HEK293 (cell line): Measurements from ENCODE around the gene GOLGA6L1.
"Not testable (repeated sequence)": the region's sequence is repeated elsewhere in the genome, so short reads cannot be mapped to it uniquely, and the experiment has no call there.

Experiments used
- PATZ1 ChIP-seq: fragments of 450-650 bp; formaldehyde crosslinking; IDR thresholded peaks from 2 replicates; pipeline ENCODE4 v1.5.1; 2016; ENCODE audit warnings: missing biosample characterization, missing genetic modification characterization
- SETDB1 ChIP-seq: IDR thresholded peaks from one replicate; pipeline ENCODE4 v1.6.1; 2017; ENCODE audit warnings: mild to moderate bottlenecking, low read length, moderate library complexity, mixed read lengths; ENCODE audit not compliant: insufficient read length
- ZBTB17 ChIP-seq: fragments of 450-650 bp; formaldehyde crosslinking; IDR thresholded peaks from 2 replicates; pipeline ENCODE4 v1.5.1; 2016; ENCODE audit warnings: missing biosample characterization, missing genetic modification characterization
- TF ChIP-seq, protein P1 (sequence below): fragments of 450-650 bp; formaldehyde crosslinking; IDR thresholded peaks from 2 replicates; pipeline ENCODE4 v1.5.1; 2016; ENCODE audit warnings: missing biosample characterization, missing genetic modification characterization

DNA sequence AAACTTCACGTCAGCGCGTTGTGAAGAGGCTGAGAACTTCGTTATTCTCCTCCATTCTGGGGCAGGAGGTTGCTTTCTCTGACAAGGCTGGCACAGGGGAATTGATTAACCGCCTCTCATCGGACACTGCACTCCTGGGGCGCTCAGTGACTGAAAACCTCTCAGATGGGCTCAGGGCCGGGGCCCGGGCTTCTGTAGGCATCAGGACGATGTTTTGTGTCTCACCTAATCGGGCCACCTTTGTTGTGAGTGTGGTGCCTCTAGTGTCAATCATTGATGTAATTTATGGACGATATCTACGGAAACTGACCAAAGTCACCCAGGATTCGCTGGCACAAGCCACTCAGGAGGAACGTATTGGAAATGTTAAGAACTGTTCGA, 43.9 kb upstream of the GOLGA6L1 start:
- not testable (repeated sequence) for TF ChIP-seq ZBTB17 (tag by site-specific recombination); PATZ1; SETDB1
- TF ChIP-seq, protein P1, sequence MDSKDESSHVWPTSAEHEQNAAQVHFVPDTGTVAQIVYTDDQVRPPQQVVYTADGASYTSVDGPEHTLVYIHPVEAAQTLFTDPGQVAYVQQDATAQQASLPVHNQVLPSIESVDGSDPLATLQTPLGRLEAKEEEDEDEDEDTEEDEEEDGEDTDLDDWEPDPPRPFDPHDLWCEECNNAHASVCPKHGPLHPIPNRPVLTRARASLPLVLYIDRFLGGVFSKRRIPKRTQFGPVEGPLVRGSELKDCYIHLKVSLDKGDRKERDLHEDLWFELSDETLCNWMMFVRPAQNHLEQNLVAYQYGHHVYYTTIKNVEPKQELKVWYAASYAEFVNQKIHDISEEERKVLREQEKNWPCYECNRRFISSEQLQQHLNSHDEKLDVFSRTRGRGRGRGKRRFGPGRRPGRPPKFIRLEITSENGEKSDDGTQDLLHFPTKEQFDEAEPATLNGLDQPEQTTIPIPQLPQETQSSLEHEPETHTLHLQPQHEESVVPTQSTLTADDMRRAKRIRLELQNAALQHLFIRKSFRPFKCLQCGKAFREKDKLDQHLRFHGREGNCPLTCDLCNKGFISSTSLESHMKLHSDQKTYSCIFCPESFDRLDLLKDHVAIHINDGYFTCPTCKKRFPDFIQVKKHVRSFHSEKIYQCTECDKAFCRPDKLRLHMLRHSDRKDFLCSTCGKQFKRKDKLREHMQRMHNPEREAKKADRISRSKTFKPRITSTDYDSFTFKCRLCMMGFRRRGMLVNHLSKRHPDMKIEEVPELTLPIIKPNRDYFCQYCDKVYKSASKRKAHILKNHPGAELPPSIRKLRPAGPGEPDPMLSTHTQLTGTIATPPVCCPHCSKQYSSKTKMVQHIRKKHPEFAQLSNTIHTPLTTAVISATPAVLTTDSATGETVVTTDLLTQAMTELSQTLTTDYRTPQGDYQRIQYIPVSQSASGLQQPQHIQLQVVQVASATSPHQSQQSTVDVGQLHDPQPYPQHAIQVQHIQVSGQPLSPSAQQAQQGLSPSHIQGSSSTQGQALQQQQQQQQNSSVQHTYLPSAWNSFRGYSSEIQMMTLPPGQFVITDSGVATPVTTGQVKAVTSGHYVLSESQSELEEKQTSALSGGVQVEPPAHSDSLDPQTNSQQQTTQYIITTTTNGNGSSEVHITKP (tag by site-specific recombination): not testable (repeated sequence)
